ENCODE data around the gene BICRAL.
"Not testable (repeated sequence)": the region's sequence is repeated elsewhere in the genome, so short reads cannot be mapped to it uniquely, and the experiment has no call there.

GRCh38 chr6:42797696-42798095, 15.8 kb downstream of the BICRAL start:
- TF ChIP-seq EZH2 (IDR thresholded peaks at IDR 0.05); POLR2AphosphoS5 (IDR thresholded peaks at IDR 0.05; ENCODE audit: borderline replicate concordance, low read depth, low read length): not testable (repeated sequence)

Data from SK-N-MC (cell line).